Upper lobe of left lung (tissue), 4 donors: Measurements from ENCODE around the gene GALP.

Source experiments
- EP300 ChIP-seq, 4 donors: sonication (generic); formaldehyde crosslinking; IDR thresholded peaks; one replicate each; pipeline ENCODE4 v1.5.1; 2017; ENCODE audit warnings: antibody characterized with exemption in 4 of 4, control low read depth in 2 of 4
- POLR2A ChIP-seq, 4 donors: fragments of 450-650 bp; IDR thresholded peaks; one replicate each; pipeline ENCODE4 v1.5.1; 2016 to 2017; ENCODE audit warnings: antibody characterized with exemption in 4 of 4, mild to moderate bottlenecking in 2 of 4
- POLR2AphosphoS5 ChIP-seq, 2 donors: sonication (generic); formaldehyde crosslinking; IDR thresholded peaks; one replicate each; pipeline ENCODE4 v1.5.1; 2017; ENCODE audit warnings: antibody characterized with exemption in 2 of 2
- TF ChIP-seq, protein P1 (sequence below), 6 experiments: fragments of 450-650 bp in 4 of 6; fragments of 200-600 bp in 2 of 6; sonication (generic) in 2 of 6; IDR thresholded peaks; one replicate each; pipeline ENCODE4 v1.5.1; 2016 to 2019; ENCODE audit warnings: antibody characterized with exemption in 6 of 6

DNA sequence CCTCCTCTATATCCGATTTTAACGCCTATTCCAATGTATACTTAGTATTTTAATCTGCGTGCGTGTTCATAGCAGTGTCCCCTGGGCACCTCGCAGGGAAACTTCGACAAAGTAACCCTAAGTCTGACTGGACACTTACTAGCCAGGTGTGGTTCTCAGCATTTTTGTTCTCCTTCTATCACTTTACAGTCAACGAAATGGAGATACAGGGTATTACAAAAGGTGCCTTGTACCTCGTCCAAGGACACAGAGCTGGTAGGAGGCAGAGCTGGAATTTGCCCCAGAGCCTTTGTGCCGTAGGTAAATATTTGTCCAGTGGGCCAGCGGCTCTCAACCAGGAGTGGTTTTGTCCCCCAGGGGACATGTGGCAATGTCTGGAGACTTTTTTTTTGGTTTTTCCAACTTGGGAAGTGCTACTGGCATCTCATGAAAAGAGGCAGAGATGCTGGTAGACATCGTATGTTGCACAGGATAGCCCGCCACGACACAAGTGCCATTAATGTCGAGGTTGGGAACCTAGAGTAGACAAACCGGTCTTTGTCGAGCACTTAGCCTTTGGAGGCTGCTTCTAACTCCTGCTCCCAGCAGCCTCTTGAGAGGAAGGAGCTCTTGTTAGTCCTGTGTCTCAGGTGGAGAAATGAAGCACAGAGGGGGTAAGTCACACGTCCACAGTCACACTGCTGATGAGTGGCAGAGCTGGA is 33.6 kb upstream of the GALP start:
- TF ChIP-seq POLR2A (IDR thresholded peaks at IDR 0.05): peak in 1 of 4 donors; percentile 54
- TF ChIP-seq POLR2AphosphoS5 (IDR thresholded peaks at IDR 0.05): peak in 1 of 2 donors; percentile 49
- TF ChIP-seq, protein P1, sequence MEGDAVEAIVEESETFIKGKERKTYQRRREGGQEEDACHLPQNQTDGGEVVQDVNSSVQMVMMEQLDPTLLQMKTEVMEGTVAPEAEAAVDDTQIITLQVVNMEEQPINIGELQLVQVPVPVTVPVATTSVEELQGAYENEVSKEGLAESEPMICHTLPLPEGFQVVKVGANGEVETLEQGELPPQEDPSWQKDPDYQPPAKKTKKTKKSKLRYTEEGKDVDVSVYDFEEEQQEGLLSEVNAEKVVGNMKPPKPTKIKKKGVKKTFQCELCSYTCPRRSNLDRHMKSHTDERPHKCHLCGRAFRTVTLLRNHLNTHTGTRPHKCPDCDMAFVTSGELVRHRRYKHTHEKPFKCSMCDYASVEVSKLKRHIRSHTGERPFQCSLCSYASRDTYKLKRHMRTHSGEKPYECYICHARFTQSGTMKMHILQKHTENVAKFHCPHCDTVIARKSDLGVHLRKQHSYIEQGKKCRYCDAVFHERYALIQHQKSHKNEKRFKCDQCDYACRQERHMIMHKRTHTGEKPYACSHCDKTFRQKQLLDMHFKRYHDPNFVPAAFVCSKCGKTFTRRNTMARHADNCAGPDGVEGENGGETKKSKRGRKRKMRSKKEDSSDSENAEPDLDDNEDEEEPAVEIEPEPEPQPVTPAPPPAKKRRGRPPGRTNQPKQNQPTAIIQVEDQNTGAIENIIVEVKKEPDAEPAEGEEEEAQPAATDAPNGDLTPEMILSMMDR (IDR thresholded peaks at IDR 0.05): no peak
- TF ChIP-seq EP300 (IDR thresholded peaks at IDR 0.05): peak in 1 of 4 donors; percentile 56
